GM18907 (cell line): ENCODE data around the gene EQTN.
"Not testable (repeated sequence)": the region's sequence is repeated elsewhere in the genome, so short reads cannot be mapped to it uniquely, and the experiment has no call there.

Experiments used
- ATAC-seq: cut with Tn5 transposase; IDR thresholded peaks from one replicate; pipeline ENCODE4 v1.9.1; 2021; ENCODE audit warnings: mild to moderate bottlenecking, moderate library complexity; ENCODE audit not compliant: unreplicated experiment

EQTN gene

DNA sequence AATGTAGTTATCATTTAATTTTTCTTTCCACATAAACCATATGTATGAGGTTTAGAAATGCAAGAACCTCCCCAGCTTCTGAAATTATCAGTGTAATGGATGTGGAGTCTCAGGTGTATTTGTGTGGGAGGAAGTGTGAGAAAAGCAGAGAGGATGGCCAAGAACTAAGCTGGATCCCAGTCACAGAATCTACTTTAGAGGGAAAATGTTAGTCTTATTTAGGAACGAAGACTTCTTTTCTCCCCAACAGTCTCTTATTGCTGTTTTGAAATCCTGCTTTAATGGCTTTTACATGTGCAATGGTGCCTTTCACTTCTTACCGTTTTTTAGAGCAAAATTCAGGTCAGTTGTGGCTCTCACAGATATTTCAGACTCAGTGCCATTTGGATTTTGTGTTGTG, 3.0 kb downstream of the EQTN start:
- ATAC-seq, result no peak

GRCh38 chr9:27292659-27293405, 4.1 kb downstream of the EQTN start:
- ATAC-seq, result no peak

DNA sequence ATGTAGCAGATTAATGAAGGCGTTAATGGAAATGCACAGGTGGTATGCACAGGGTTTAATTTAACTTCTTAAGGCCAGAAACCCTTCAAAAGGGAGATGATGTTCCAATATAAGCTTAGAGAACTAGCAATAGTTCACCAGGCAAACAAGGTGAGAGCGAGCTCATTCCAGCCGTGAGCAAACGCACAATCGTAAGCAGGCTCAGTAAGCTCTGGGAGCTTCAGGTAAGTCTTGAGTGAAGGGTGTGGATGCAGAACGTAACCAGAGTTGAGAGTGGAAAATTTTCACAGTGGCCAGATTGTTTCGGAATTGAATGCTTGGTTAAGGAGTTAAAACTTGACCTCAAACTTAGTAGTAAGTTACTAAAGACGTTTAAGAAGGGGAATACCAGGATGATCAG, 5.7 kb downstream of the EQTN start:
- ATAC-seq, result no peak

DNA sequence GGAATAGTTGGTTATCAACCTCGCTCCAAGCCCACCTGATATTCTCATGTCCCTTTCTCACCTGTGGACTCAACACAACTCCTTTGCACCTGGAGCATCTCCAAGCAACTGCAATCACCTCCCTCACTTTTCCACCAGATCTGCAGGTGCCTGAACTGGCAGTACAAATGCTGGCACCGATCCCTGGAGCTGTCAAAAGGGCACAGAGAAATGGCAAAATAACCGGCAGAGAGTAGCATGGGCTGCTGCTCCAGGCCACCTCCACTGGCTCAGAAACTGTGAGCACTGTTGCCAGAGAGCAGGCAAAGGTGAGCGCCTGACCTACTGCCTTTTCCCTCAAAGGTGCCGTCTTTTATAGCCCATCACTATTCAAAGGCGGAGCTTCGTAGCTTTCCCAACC, 14.7 kb downstream of the EQTN start:
- ATAC-seq, result no peak

DNA sequence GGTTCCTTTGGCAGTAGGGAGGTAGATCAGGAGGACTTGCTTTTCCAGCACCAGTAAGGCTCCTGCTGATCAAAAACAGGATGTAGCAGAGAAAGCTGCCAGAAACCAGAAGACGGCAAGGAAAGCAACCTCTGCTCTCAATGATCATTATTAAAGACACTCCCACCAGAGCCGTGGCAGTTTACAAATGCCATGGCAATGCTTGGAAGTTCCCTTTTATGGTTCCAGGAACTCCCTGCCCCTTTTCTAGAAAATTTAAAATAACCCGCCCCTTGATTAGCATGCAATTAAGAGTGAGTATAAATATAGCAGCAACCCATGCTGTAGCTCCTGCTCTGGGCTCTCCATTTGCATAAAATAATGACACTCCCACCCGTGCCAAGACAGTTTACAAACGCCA, 16.1 kb downstream of the EQTN start:
- no peak for ATAC-seq

DNA sequence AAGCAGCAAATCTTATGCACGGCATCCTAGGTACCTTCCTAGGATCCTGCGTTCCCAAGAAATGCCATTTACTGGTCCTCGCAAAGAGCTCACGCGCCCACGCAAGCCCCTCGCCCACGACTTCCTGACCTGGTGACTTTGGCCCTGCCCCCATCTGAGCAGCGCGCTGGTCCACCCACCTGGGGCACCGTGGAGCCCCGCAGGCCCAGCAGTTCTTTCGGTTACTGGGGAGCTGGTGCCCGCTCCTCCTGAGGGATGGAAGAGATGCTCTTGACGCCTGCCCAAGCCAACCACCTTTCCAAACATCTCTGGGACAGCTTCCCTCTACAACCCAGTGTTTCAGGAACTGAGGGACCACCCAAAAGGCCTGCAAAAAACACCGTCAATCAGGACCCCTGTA, 16.7 kb downstream of the EQTN start:
- ATAC-seq, result no peak

- ATAC-seq, result no peak
Measured at GRCh38 chr9:27279611-27280010, 17.3 kb downstream of the EQTN start.

- ATAC-seq, result no peak
Measured at GRCh38 chr9:27278374-27278773, 18.6 kb downstream of the EQTN start.

DNA sequence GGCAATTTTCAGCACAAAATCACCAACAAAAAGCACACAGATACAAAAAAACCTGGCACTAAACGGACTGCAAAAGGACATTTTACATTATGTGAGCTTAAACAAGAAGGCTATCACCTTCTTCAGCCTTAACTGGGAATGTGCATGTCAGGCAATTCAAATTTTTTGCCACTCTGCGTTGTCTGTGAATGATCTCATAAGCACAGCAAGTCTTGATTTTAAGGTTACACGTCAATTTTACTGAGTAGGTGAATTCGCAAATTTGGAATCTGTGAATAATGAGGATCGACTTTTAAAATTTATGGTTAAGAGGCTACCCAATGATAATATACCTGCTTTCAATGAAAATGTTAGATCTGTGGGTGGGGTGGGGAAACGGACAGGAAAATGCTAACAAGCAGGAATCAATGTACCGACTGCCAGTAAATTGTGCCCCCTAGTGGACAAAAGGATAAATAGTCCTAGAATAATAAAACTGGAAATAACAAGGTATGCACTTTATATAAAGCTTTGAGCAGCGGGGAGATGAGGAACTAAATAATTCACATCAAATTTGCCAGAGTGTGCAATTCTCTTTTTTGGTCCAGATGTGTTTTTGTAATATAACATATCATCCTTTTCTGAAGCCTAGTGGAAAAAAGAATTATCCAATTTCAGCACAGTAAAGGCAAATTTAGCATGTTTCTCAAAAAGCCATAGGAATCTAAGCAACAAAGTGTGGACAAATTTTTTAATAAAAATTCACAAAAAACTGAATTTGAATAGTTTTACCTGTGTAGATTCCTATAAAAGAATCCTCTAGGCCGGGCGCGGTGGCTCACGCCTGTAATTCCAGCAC, 20.5 kb downstream of the EQTN start:
- ATAC-seq, result no peak

DNA sequence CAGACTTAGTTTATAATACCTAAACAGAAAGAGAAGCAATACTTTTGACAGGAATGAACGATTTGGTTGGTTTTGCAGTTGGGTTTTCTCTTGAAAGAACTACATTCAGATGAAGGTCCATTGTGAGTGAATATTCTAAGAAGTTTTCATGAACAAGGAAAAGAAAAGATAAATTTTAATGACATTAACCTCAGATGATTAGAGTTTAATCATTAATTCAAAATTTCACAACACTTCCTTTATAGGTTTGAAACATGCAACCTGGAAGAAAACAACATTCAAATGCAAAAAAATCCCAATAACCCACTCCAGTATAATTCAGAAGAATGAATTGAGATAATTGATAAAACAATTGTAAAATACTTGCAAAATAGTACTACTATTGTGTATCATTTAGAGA, 23.8 kb downstream of the EQTN start:
- no peak for ATAC-seq

- ATAC-seq, result no peak
Measured at GRCh38 chr9:27272103-27272502, 24.8 kb downstream of the EQTN start.

- ATAC-seq, result no peak
Measured at GRCh38 chr9:27261517-27262211, 35.3 kb downstream of the EQTN start.

DNA sequence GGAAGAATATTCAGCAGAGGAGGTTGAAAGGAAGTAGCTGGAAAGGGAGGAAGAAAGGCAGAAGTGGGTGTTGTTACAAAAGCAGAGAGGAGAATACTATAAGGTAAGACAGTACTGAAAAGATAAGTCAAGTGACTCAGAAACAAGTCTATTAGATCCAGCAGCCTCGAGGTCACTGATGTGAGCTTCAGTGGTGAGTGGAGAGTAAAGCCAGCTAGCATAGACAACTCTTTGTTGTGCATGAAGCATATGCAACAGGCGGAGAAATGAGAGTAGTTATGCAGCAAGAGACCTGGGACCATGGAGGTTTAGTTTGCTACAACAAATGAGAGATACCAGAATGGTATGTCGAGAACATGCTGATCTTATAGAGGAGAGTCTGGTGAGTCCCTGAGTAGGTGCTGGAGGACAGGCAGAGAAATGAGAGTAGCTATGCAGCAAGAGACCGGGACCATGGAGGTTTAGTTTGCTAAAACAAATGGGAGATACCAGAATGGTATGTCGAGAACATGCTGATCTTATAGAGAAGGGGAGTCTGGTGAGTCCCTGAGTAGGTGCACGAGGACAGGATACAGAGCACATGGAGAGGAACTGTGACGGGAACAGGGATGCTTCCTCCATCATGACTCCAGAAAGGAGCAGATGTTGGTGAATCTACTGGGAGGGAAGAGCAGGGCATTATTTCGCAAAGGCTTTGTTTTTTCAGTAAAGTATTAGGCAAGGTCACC, 36.0 kb downstream of the EQTN start:
- ATAC-seq, result no peak

DNA sequence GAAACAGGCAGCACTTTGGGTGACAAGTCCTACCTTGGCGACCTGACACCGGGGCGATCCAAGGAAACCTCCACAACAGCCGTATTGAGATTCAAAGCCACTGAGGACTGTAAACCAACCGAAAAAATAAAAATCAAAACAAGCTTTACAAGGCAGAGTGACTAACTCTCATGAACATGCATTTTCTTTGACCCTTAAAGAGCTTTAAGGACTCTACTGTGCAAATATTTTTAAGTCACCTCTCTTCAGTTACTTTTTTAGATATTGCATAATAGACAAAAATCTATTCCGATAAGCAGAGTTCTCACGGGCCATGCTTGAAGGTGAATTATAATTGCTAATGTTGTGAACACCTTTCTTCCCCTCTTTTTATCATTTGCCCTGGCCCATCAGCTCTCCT, 38.3 kb downstream of the EQTN start:
- ATAC-seq, result no peak

DNA sequence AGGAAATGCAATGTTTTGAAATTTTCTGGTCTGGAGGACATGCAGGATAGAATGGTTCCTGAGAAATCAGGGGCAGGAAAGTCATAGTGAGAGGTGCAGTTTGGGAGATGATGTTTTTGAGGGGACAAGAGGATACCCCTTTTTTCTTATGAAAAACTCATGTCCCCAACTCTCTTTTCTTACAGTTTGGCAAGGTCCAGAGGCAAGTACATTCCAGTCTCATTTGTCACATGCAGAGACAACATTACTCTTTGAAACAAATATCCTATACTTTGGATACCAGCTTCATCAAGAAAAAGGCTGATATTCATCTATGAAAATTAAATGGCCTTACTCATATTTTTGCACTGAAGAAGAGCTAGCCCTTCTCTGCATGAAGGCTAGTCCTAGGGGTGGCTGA, 48.2 kb downstream of the EQTN start:
- ATAC-seq, result no peak

GRCh38 chr9:27247756-27248155, 49.2 kb downstream of the EQTN start:
- ATAC-seq, result peak; percentile 88

- ATAC-seq, result not testable (repeated sequence)
Measured at GRCh38 chr9:27239648-27240047, 57.3 kb downstream of the EQTN start.
